GM23338 (cell line): Measurements from ENCODE around the gene TMC1. TPM values are rescaled to one million over a fixed set of nuclear protein-coding genes. Genes with fewer than 3 reads are reported as not detected.
A peak's percentile ranks its signal among the peaks of the same experiment; 100 is the strongest.

Experiments used
- ATAC-seq: fragments of 200-7000 bp; cut with Tn5 transposase; 3 replicates; pipeline ENCODE4 v1.9.1; 2020
- DNase-seq: peaks from one replicate; pipeline ENCODE4 v3.0.0-alpha.2; 2015; ENCODE audit warnings: low spot score
- H2AFZ ChIP-seq: fragments of 200-600 bp; sonication (generic); 2 replicates; pipeline ENCODE4 v1.8.0; 2016; ENCODE audit warnings: antibody characterized with exemption, mild to moderate bottlenecking, moderate library complexity
- H3F3A ChIP-seq: fragments of 200-600 bp; sonication (generic); replicated peaks from 2 replicates; pipeline ENCODE4 v1.8.0; 2017; ENCODE audit warnings: antibody characterized with exemption, mixed run types, low read depth
- H3K27ac ChIP-seq: fragments of 200-600 bp; sonication (generic); 2 replicates; pipeline ENCODE4 v1.6.1; 2016; ENCODE audit warnings: low read depth
- H3K27me3 ChIP-seq: fragments of 200-600 bp; sonication (generic); 2 replicates; pipeline ENCODE4 v1.8.0; 2016; ENCODE audit warnings: mild to moderate bottlenecking, mixed run types, moderate library complexity; ENCODE audit not compliant: insufficient read depth
- H3K36me3 ChIP-seq: fragments of 200-600 bp; sonication (generic); 2 replicates; pipeline ENCODE4 v1.8.0; 2016; ENCODE audit warnings: mild to moderate bottlenecking; ENCODE audit not compliant: insufficient read depth
- H3K4me1 ChIP-seq: fragments of 200-600 bp; sonication (generic); 2 replicates; pipeline ENCODE4 v1.8.0; 2016; ENCODE audit warnings: mild to moderate bottlenecking, moderate library complexity; ENCODE audit not compliant: insufficient read depth
- H3K4me2 ChIP-seq: fragments of 200-600 bp; sonication (generic); 2 replicates; pipeline ENCODE4 v1.7.1; 2017; ENCODE audit warnings: mixed run types
- H3K4me3 ChIP-seq: fragments of 200-600 bp; sonication (generic); 2 replicates; pipeline ENCODE4 v1.6.1; 2016; ENCODE audit warnings: mixed run types
- H3K79me2 ChIP-seq: fragments of 200-600 bp; sonication (generic); replicated peaks from 2 replicates; pipeline ENCODE4 v1.8.0; 2017; ENCODE audit warnings: mild to moderate bottlenecking; ENCODE audit not compliant: insufficient read depth
- H3K9me2 ChIP-seq: fragments of 200-600 bp; sonication (generic); 2 replicates; pipeline ENCODE4 v1.8.0; 2017; ENCODE audit not compliant: insufficient read depth
- H4K20me1 ChIP-seq: fragments of 200-600 bp; sonication (generic); replicated peaks from 2 replicates; pipeline ENCODE4 v1.8.0; 2017; ENCODE audit warnings: mild to moderate bottlenecking; ENCODE audit not compliant: insufficient read depth
- H3K27ac Mint-ChIP-seq: 2 replicates; pipeline ENCODE4 v1.8.0; 2020; ENCODE audit warnings: inconsistent platforms, mild to moderate bottlenecking, moderate library complexity, mixed read lengths
- H3K27me3 Mint-ChIP-seq: 3 replicates; pipeline ENCODE4 v1.8.0; 2022; ENCODE audit warnings: low read depth, mild to moderate bottlenecking, moderate library complexity, mixed read lengths, inconsistent platforms; ENCODE audit not compliant: insufficient read depth, poor library complexity
- H3K36me3 Mint-ChIP-seq: 3 replicates; pipeline ENCODE4 v1.8.0; 2021; ENCODE audit warnings: low read depth, mild to moderate bottlenecking, inconsistent platforms, moderate library complexity, mixed read lengths
- H3K4me1 Mint-ChIP-seq: 3 replicates; pipeline ENCODE4 v1.8.0; 2020; ENCODE audit warnings: mild to moderate bottlenecking, inconsistent platforms, mixed read lengths
- H3K4me3 Mint-ChIP-seq: 3 replicates; pipeline ENCODE4 v1.8.0; 2021; ENCODE audit warnings: moderate library complexity, mild to moderate bottlenecking, inconsistent platforms, mixed read lengths
- H3K9me3 Mint-ChIP-seq: 3 replicates; pipeline ENCODE4 v1.8.0; 2020; ENCODE audit warnings: moderate library complexity, mild to moderate bottlenecking, inconsistent platforms, mixed read lengths
- CREB1 ChIP-seq: fragments of 250-450 bp; sonication (Bioruptor Pico); IDR thresholded peaks from 2 replicates; pipeline ENCODE4 v1.5.0; 2020; ENCODE audit warnings: low read depth, mild to moderate bottlenecking, moderate library complexity
- EZH2 ChIP-seq: fragments of 200-600 bp; sonication (generic); IDR thresholded peaks from one replicate; pipeline ENCODE4 v1.8.0; 2017; ENCODE audit warnings: antibody characterized with exemption, mild to moderate bottlenecking, low read depth; ENCODE audit not compliant: unreplicated experiment
- EZH2phosphoT487 ChIP-seq: fragments of 200-600 bp; sonication (generic); IDR thresholded peaks from one replicate; pipeline ENCODE4 v1.8.1; 2018; ENCODE audit warnings: antibody characterized with exemption; ENCODE audit not compliant: unreplicated experiment
- POLR2AphosphoS5 ChIP-seq: IDR thresholded peaks from 2 replicates; pipeline ENCODE4 v1.6.1; 2016; ENCODE audit warnings: antibody characterized with exemption, low read depth
- REST ChIP-seq: IDR thresholded peaks from one replicate; pipeline ENCODE4 v1.6.1; 2018; ENCODE audit warnings: antibody characterized with exemption; ENCODE audit not compliant: unreplicated experiment
- ZNF331 ChIP-seq: fragments of 250-450 bp; sonication (Bioruptor Pico); IDR thresholded peaks from 2 replicates; pipeline ENCODE4 v1.5.0; 2020; ENCODE audit warnings: low read depth, mild to moderate bottlenecking, moderate library complexity
- ZNF462 ChIP-seq: fragments of 250-450 bp; sonication (Bioruptor Pico); IDR thresholded peaks from 2 replicates; pipeline ENCODE4 v1.5.0; 2020; ENCODE audit warnings: mild to moderate bottlenecking, moderate library complexity
- polyA plus RNA-seq: library from polyadenylated mRNA; unstranded; fragments of >200 nt; fragmentation: Nextera tagmentation; extraction: Ambion mirVana; gene quantifications from 2 replicates; pipeline ENCODE4 v1.2.1, GENCODE V29; 2016
- total RNA-seq: library from RNA; depleted of rRNA; stranded (reverse); fragments of >200 nt; shearing (Covaris generic); gene quantifications from 2 replicates; pipeline ENCODE4 v1.2.3, GENCODE V29; 2014

Gene TMC1
- total and polyA plus RNA-seq, 2 experiments from 2014 or later: 0.61 to 1.2 TPM

GRCh38 chr9:72576087-72576486 lies 54.7 kb downstream of the TMC1 start:
- no peaks in the 10 kb centered on the region for H3K9me3 Mint-ChIP-seq
- no peaks in the 10 kb centered on the region for H4K20me1 ChIP-seq
- no peaks in the 10 kb centered on the region for H3F3A ChIP-seq
- H3K27me3 ChIP-seq: no peaks in the 10 kb centered on the region
- H3K4me3 ChIP-seq: no peak overlapping the region
- no peak overlapping the region for H3K4me2 ChIP-seq
- H3K79me2 ChIP-seq: no peaks in the 10 kb centered on the region
- H3K4me1 Mint-ChIP-seq: no peaks in the 10 kb centered on the region; the same call in 2 of the 3 replicates
- ATAC-seq (no peak), DNase-seq (no peak)
- H2AFZ ChIP-seq: peak overlapping the region; percentile 80
- H3K4me1 ChIP-seq: no peaks in the 10 kb centered on the region
- no peak for TF ChIP-seq EZH2
- TF ChIP-seq EZH2phosphoT487: no peak
- no peak for TF ChIP-seq ZNF331 (CRISPR knock-in tag)
- no peak for TF ChIP-seq REST
- no peak for TF ChIP-seq POLR2AphosphoS5
- no peak for TF ChIP-seq CREB1 (CRISPR knock-in tag)
- no peak for TF ChIP-seq ZNF462 (CRISPR knock-in tag)
- no peaks in the 10 kb centered on the region for H3K36me3 Mint-ChIP-seq
- H3K36me3 ChIP-seq: no peaks in the 10 kb centered on the region
- H3K9me2 ChIP-seq: peaks cover 5% of the 10 kb centered on the region; the same call in 1 of the 2 replicates
- no peak overlapping the region for H3K4me3 Mint-ChIP-seq
- H3K27me3 Mint-ChIP-seq: peaks cover 1% of the 10 kb centered on the region
- no peak overlapping the region for H3K27ac ChIP-seq
- no peak overlapping the region for H3K27ac Mint-ChIP-seq
